Esophagus squamous epithelium (tissue), 5 donors: ENCODE data around the gene OR8B4. TPM values are rescaled to one million over a fixed set of nuclear protein-coding genes. Genes with fewer than 3 reads are reported as not detected.
"Not testable (repeated sequence)": the region's sequence is repeated elsewhere in the genome, so short reads cannot be mapped to it uniquely, and the experiment has no call there.

Experiments
- DNase-seq: peaks from one replicate; lab custom pipeline; 2025; lab: John Stamatoyannopoulos, UW
- H3K27ac ChIP-seq, 4 donors: fragments of 200-600 bp; sonication (generic); one replicate each; pipeline ENCODE4 v1.5.1; 2016 to 2019; ENCODE audit warnings: mild to moderate bottlenecking in 1 of 4
- H3K27me3 ChIP-seq, 4 donors: fragments of 200-600 bp; sonication (generic); 1 replicate in 3 of 4; 2 replicates in 1 of 4; pipeline versions ENCODE4 v1.5.1 to v1.6.0; 2017 to 2021; ENCODE audit warnings: antibody characterized with exemption in 1 of 4
- H3K36me3 ChIP-seq, 3 donors: fragments of 200-600 bp; sonication (generic); one replicate each; pipeline ENCODE4 v1.5.1; 2016 to 2019
- H3K4me1 ChIP-seq, 3 donors: fragments of 200-600 bp; sonication (generic); one replicate each; pipeline ENCODE4 v1.5.1; 2017 to 2019
- H3K4me3 ChIP-seq, 4 donors: fragments of 200-600 bp; sonication (generic); 1 replicate in 3 of 4; 2 replicates in 1 of 4; pipeline ENCODE4 v1.5.1; 2016 to 2019; ENCODE audit warnings: mild to moderate bottlenecking in 2 of 4, moderate library complexity in 1 of 4
- H3K9me3 ChIP-seq, 3 donors: fragments of 200-600 bp; sonication (generic); one replicate each; pipeline ENCODE4 v1.5.1; 2016 to 2019
- CTCF ChIP-seq, 6 experiments: fragments of 450-650 bp in 4 of 6; fragments of 200-600 bp in 2 of 6; sonication (generic) in 2 of 6; IDR thresholded peaks; one replicate each; pipeline ENCODE4 v1.5.1; 2016 to 2019; ENCODE audit warnings: antibody characterized with exemption in 6 of 6, mild to moderate bottlenecking in 4 of 6, moderate library complexity in 4 of 6
- POLR2A ChIP-seq, 4 donors: fragments of 450-650 bp; IDR thresholded peaks; one replicate each; pipeline ENCODE4 v1.6.1; 2017; ENCODE audit warnings: antibody characterized with exemption in 4 of 4, mild to moderate bottlenecking in 4 of 4, moderate library complexity in 3 of 4
- WGBS, 2 donors: methylation state at CpG; one replicate each; pipeline ENCODE4 v1.1.5; 2018; 5-methylcytosine and 5-hydroxymethylcytosine counted together
- intact Hi-C: fragments of 100-400 bp; cut with DNase I; formaldehyde crosslinking; loops from one replicate; pipeline ENCODE4 v1.15.0; 2022
- total RNA-seq, 4 donors: library from RNA; depleted of rRNA; stranded (reverse); fragments of >200 nt; gene quantifications; one replicate each; pipeline ENCODE4 v1.1.0, GENCODE V29; 2016
- donor health status: DM: yes; HTN: yes; CAD: no.

The OR8B4 gene
- total RNA-seq, 4 donors from 2014 or later, result not detected

GRCh38 chr11:124402326-124402922 is 22.2 kb downstream of the OR8B4 start:
- H3K36me3 ChIP-seq, result no peaks in the 10 kb centered on the region
- H3K9me3 ChIP-seq, result no peaks in the 10 kb centered on the region
- no peak for DNase-seq
- H3K4me3 ChIP-seq, result no peak overlapping the region
- intact Hi-C loops, result no loop called here
- H3K27me3 ChIP-seq, result no peaks in the 10 kb centered on the region
- TF ChIP-seq CTCF (IDR thresholded peaks at IDR 0.05) (peak; percentile 31 to 65 (median 46)), POLR2A (IDR thresholded peaks at IDR 0.05) (no peak)
- 25 to 31% methylated on average over 8 of the region's 8 CpGs for WGBS, 2 donors
- no peak overlapping the region for H3K27ac ChIP-seq
- no peaks in the 10 kb centered on the region for H3K4me1 ChIP-seq

GRCh38 chr11:124398924-124399323 is 25.7 kb downstream of the OR8B4 start, which contains the start of gene OR8B3:
TSS of gene OR8B3 (minus strand) at chr11:124399024. CDS start at chr11:124397351, 1,673 bp downstream.
- no peak within 1 kb of the TSS for H3K27ac ChIP-seq
- no peaks in the 10 kb centered on the region for H3K36me3 ChIP-seq
- TF ChIP-seq CTCF (IDR thresholded peaks at IDR 0.05), result no peak
- no peak for TF ChIP-seq POLR2A (IDR thresholded peaks at IDR 0.05)
- intact Hi-C loops, result no loop called here
- no peaks in the 10 kb centered on the region for H3K9me3 ChIP-seq
- H3K4me3 ChIP-seq, result no peak within 1 kb of the TSS
- no peaks in the 10 kb centered on the region for H3K27me3 ChIP-seq
- no peaks in the 10 kb centered on the region for H3K4me1 ChIP-seq
- no peak for DNase-seq

GRCh38 chr11:124396847-124397246 is 27.8 kb downstream of the OR8B4 start:
- DNase-seq, H3K27ac ChIP-seq, H3K36me3 ChIP-seq, H3K4me1 ChIP-seq, H3K9me3 ChIP-seq, H3K27me3 ChIP-seq, H3K4me3 ChIP-seq, intact Hi-C loops: not testable (repeated sequence)
- WGBS, 2 donors, result 71 to 85% methylated on average over 2 of the region's 4 CpGs

- no peak overlapping the region for H3K27ac ChIP-seq
- no peaks in the 10 kb centered on the region for H3K9me3 ChIP-seq
- no peak for TF ChIP-seq CTCF (IDR thresholded peaks at IDR 0.05)
- TF ChIP-seq POLR2A (IDR thresholded peaks at IDR 0.05), result no peak
- no peak for DNase-seq
- H3K4me1 ChIP-seq, result no peaks in the 10 kb centered on the region
- H3K27me3 ChIP-seq, result no peaks in the 10 kb centered on the region
- intact Hi-C loops, result no loop called here
- no peaks in the 10 kb centered on the region for H3K36me3 ChIP-seq
- H3K4me3 ChIP-seq, result no peak overlapping the region
- WGBS, 2 donors, result 81 to 82% methylated on average over 3 of the region's 3 CpGs
Measured at GRCh38 chr11:124394408-124394807, 30.3 kb downstream of the OR8B4 start.

- WGBS, 2 donors, result 52 to 55% methylated on average over 2 of the region's 2 CpGs
- Histone ChIP-seq H3K4me3 (no peak within 1 kb of the TSS), H3K9me3 (no peaks in the 10 kb centered on the region), H3K27me3 (no peaks in the 10 kb centered on the region), H3K4me1 (no peaks in the 10 kb centered on the region), H3K36me3 (no peaks in the 10 kb centered on the region), H3K27ac (no peak within 1 kb of the TSS)
- DNase-seq, result no peak
- intact Hi-C loops, result no loop called here
- TF ChIP-seq CTCF (IDR thresholded peaks at IDR 0.05), result no peak
- no peak for TF ChIP-seq POLR2A (IDR thresholded peaks at IDR 0.05)
Measured at GRCh38 chr11:124384399-124384798, 40.3 kb downstream of the OR8B4 start, which contains the start of gene OR8B2. TSS of gene OR8B2 (minus strand) at chr11:124384499. CDS start at chr11:124383343, 1,156 bp downstream.

- H3K9me3 ChIP-seq, H3K36me3 ChIP-seq, H3K27me3 ChIP-seq, H3K4me3 ChIP-seq, H3K4me1 ChIP-seq, DNase-seq, H3K27ac ChIP-seq, intact Hi-C loops: not testable (repeated sequence)
- 78 to 82% methylated on average over 4 of the region's 6 CpGs for WGBS, 2 donors
Measured at GRCh38 chr11:124382857-124383256, 41.8 kb downstream of the OR8B4 start.
